NT2/D1 (cell line): ENCODE measurements around the gene STARD7.

ENCODE experiments used
- DNase-seq: peaks from one replicate; pipeline ENCODE4 v3.0.0-alpha.2; 2011; ENCODE audit warnings: low read depth, low spot score
- H3K27me3 ChIP-seq: 2 replicates; pipeline ENCODE4 v1.6.0; 2011; ENCODE audit warnings: mild to moderate bottlenecking; ENCODE audit not compliant: insufficient read length, insufficient read depth
- H3K36me3 ChIP-seq: 2 replicates; pipeline ENCODE4 v1.6.1; 2011; ENCODE audit warnings: mild to moderate bottlenecking, low read length, mixed read lengths; ENCODE audit not compliant: insufficient read depth, insufficient read length
- H3K4me1 ChIP-seq: 2 replicates; pipeline ENCODE4 v1.5.1; 2011; ENCODE audit not compliant: insufficient read depth, insufficient read length
- H3K4me3 ChIP-seq: 2 replicates; pipeline ENCODE4 v1.5.1; 2011; ENCODE audit warnings: low read depth; ENCODE audit not compliant: insufficient read length
- H3K9ac ChIP-seq: 2 replicates; pipeline ENCODE4 v1.6.0; 2011; ENCODE audit warnings: low read depth; ENCODE audit not compliant: insufficient read length
- H3K9me3 ChIP-seq: 2 replicates; pipeline ENCODE4 v1.5.1; 2011; ENCODE audit warnings: mild to moderate bottlenecking, low read length; ENCODE audit not compliant: insufficient read depth
- SUZ12 ChIP-seq: IDR thresholded peaks from 2 replicates; pipeline ENCODE4 v1.6.1; 2011; ENCODE audit not compliant: insufficient read length, insufficient read depth; ENCODE audit errors: extremely low read depth
- YY1 ChIP-seq: IDR thresholded peaks from 2 replicates; pipeline ENCODE4 v1.6.1; 2011; ENCODE audit not compliant: insufficient read length, insufficient read depth
- ZNF274 ChIP-seq: IDR thresholded peaks from 2 replicates; pipeline ENCODE4 v1.6.1; 2011; ENCODE audit warnings: mild to moderate bottlenecking, low read depth, low read length

The STARD7 gene

GRCh38 chr2:96180521-96180920, 28.1 kb downstream of the STARD7 start:
- no peaks in the 10 kb centered on the region for H3K9me3 ChIP-seq
- DNase-seq = no peak
- H3K27me3 ChIP-seq = no peaks in the 10 kb centered on the region
- no peak for TF ChIP-seq ZNF274
- peaks cover 17% of the 10 kb centered on the region for H3K36me3 ChIP-seq
- no peak overlapping the region for H3K4me3 ChIP-seq
- no peaks in the 10 kb centered on the region for H3K4me1 ChIP-seq
- H3K9ac ChIP-seq = no peak overlapping the region

GRCh38 chr2:96180002-96180401, 28.6 kb downstream of the STARD7 start:
- TF ChIP-seq YY1 = no peak
- TF ChIP-seq ZNF274 = no peak
- no peak for TF ChIP-seq SUZ12
- Histone ChIP-seq H3K27me3 (no peaks in the 10 kb centered on the region), H3K4me3 (no peak overlapping the region), H3K9ac (no peak overlapping the region), H3K4me1 (no peaks in the 10 kb centered on the region), H3K36me3 (peaks cover 12% of the 10 kb centered on the region), H3K9me3 (no peaks in the 10 kb centered on the region)
- no peak for DNase-seq

- H3K9me3 ChIP-seq = no peaks in the 10 kb centered on the region
- TF ChIP-seq SUZ12 (no peak), ZNF274 (no peak), YY1 (no peak)
These were observed 32.0 kb downstream of the STARD7 start for GRCh38 chr2:96176661-96177060.

GRCh38 chr2:96175951-96176350, 32.7 kb downstream of the STARD7 start:
- no peak for DNase-seq
- Histone ChIP-seq H3K4me3 (no peak overlapping the region), H3K9ac (no peak overlapping the region), H3K27me3 (no peaks in the 10 kb centered on the region), H3K36me3 (no peaks in the 10 kb centered on the region), H3K4me1 (no peaks in the 10 kb centered on the region), H3K9me3 (no peaks in the 10 kb centered on the region)
- TF ChIP-seq ZNF274 (no peak), YY1 (no peak), SUZ12 (no peak)

More at GRCh38 chr2:96176661-96177060, 32.0 kb downstream of the STARD7 start:
- Histone ChIP-seq H3K9ac (no peak overlapping the region), H3K4me3 (no peak overlapping the region), H3K4me1 (no peaks in the 10 kb centered on the region), H3K27me3 (no peaks in the 10 kb centered on the region), H3K36me3 (no peaks in the 10 kb centered on the region)
- no peak for DNase-seq

DNA sequence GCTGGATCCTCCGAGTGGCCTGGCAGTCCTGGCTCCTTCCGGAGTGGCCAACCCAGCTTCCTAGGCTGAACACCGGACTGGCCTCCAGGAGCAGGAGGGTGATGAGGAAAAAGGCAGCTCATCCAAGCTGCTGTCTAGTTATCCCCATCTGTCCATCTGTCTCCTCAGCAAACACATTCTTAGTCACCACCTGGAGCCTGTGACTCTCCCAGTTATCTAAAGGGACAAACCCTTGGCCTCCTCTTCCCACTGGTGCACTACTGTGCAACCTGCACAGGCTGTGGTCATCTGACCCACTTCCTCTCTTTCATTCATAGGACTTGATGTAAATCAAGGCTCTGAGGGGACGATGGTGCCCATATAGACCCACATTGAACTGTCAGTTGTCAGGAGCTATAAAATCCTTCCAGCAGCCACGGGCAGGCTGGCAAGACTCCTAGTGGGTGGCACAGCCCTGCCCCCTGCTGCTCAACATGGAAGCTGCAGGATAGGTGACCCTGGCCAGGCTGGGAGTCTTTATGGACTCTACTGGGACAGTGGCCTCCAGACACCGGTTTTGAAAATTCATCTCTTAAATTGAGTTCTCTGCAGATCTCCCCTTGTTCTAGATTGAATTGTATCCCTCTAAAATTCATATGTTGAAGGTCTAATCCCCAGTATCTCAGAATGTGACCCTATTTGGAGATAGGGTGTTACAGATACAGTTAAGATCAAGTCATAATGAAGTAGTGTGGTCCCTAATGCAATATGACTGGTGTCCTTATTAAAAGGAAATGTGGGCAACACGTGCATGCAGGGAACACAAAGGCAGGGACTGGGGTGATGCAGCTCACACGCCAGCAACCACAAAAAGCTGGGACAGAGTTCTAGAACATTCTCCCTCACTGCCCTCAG, 34.1 kb downstream of the STARD7 start:
- DNase-seq = peak; percentile 55
- Histone ChIP-seq H3K27me3 (no peaks in the 10 kb centered on the region), H3K36me3 (no peaks in the 10 kb centered on the region), H3K9ac (no peak overlapping the region), H3K4me3 (no peak overlapping the region), H3K4me1 (no peaks in the 10 kb centered on the region), H3K9me3 (peaks cover 10% of the 10 kb centered on the region)
- TF ChIP-seq YY1 (no peak), SUZ12 (no peak), ZNF274 (no peak)

- TF ChIP-seq ZNF274 (no peak), SUZ12 (no peak), YY1 (no peak)
- H3K9me3 ChIP-seq = peaks cover 11% of the 10 kb centered on the region
- no peak for DNase-seq
- no peak overlapping the region for H3K4me3 ChIP-seq
- H3K4me1 ChIP-seq = no peaks in the 10 kb centered on the region
- H3K9ac ChIP-seq = no peak overlapping the region
- H3K36me3 ChIP-seq = no peaks in the 10 kb centered on the region
- no peaks in the 10 kb centered on the region for H3K27me3 ChIP-seq
These were observed 36.8 kb downstream of the STARD7 start for GRCh38 chr2:96171831-96172230.

DNA sequence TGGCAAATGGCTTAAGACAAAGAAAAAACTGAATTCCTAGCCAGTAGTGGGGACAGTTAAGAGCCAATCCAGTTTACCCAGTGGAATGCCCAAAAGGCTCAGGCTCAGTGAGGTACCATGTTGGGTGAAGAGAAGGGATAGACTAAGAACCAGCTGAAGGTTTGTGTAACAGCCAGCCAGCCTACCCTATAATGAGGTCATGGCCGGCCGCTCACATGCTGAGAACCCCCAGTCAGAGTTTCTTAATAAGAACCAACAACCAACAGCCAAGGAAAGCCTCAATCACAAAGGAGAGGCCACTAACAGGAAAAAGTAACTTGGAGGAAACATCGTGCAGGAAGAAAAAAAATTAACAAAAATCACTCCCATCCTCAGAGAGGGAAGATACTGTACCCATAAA, 38.0 kb downstream of the STARD7 start:
- no peaks in the 10 kb centered on the region for H3K4me1 ChIP-seq
- H3K4me3 ChIP-seq = no peak overlapping the region
- no peaks in the 10 kb centered on the region for H3K27me3 ChIP-seq
- H3K9me3 ChIP-seq = peaks cover 11% of the 10 kb centered on the region
- no peak overlapping the region for H3K9ac ChIP-seq
- no peaks in the 10 kb centered on the region for H3K36me3 ChIP-seq
- DNase-seq = no peak
- no peak for TF ChIP-seq ZNF274
- TF ChIP-seq YY1 = no peak
- no peak for TF ChIP-seq SUZ12
